ENCODE measurements around the gene AMBP.

DNA sequence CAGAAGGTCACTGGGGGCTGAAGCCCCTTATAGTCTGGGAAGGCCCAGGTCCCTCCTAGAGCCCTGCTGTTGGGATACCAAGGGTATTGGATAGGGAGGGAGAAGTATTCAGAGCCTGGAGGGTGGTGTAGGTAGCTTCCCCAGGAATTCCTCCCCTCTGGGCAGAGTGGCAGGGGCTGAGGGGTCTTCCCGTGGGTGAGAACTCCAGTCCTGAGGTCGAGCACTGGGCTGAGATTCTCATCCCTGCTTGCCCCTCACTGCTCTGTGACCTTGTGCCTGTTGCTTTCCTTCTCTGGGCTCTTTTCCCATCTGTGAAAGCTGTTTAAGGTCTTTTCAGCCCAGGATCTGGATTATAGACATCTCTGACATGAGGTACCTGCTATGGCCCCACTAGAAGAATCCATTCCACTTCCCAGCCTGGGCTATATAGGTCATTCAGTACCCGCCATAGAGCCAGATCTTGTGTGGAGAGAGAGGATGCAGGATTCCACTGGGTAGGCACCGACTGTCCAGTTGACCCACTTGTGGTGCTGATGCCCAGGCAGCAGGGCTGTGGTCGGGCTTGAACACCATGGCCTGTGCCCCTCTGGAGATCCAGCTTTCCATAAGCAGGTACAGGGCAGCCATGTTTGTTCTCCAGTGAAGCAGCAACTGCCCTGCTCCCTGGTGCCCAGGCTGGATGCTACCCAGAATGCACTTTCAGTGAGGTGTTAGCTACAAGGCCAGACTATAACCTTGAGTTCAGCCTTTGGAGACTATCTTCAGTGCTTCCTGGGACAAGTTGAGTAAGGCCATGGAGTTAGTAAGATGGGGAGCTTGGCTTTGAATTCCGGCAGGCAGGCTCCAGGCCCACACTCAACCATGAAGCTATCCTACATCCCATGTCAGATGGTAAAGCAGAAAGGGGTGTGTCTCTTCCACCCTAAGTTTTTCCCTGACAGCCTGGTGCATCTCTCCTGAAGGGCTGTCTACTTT lies 60.1 kb downstream of the AMBP start:
- TF ChIP-seq, protein P1, sequence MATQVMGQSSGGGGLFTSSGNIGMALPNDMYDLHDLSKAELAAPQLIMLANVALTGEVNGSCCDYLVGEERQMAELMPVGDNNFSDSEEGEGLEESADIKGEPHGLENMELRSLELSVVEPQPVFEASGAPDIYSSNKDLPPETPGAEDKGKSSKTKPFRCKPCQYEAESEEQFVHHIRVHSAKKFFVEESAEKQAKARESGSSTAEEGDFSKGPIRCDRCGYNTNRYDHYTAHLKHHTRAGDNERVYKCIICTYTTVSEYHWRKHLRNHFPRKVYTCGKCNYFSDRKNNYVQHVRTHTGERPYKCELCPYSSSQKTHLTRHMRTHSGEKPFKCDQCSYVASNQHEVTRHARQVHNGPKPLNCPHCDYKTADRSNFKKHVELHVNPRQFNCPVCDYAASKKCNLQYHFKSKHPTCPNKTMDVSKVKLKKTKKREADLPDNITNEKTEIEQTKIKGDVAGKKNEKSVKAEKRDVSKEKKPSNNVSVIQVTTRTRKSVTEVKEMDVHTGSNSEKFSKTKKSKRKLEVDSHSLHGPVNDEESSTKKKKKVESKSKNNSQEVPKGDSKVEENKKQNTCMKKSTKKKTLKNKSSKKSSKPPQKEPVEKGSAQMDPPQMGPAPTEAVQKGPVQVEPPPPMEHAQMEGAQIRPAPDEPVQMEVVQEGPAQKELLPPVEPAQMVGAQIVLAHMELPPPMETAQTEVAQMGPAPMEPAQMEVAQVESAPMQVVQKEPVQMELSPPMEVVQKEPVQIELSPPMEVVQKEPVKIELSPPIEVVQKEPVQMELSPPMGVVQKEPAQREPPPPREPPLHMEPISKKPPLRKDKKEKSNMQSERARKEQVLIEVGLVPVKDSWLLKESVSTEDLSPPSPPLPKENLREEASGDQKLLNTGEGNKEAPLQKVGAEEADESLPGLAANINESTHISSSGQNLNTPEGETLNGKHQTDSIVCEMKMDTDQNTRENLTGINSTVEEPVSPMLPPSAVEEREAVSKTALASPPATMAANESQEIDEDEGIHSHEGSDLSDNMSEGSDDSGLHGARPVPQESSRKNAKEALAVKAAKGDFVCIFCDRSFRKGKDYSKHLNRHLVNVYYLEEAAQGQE (IDR thresholded peaks at IDR 0.05; ENCODE audit: insufficient read depth in 1 of 2, low read depth in 2 of 2, low read length in 2 of 2) = no peak
- TF ChIP-seq TAF1 (IDR thresholded peaks at IDR 0.05; ENCODE audit: borderline replicate concordance, insufficient read depth, low read length) (no peak), POLR2AphosphoS5 (IDR thresholded peaks at IDR 0.05; ENCODE audit: low read depth, low read length) (no peak)

Data from PFSK-1 (cell line).